CD1c-positive myeloid dendritic cell (primary cell): ENCODE measurements around the gene NHERF2.
A peak's percentile ranks its signal among the peaks of the same experiment; 100 is the strongest.

Experiments
- DNase-seq: peaks from one replicate; pipeline ENCODE4 v3.0.0-alpha.2; 2016; ENCODE audit errors: extremely low spot score

NHERF2 gene

DNA sequence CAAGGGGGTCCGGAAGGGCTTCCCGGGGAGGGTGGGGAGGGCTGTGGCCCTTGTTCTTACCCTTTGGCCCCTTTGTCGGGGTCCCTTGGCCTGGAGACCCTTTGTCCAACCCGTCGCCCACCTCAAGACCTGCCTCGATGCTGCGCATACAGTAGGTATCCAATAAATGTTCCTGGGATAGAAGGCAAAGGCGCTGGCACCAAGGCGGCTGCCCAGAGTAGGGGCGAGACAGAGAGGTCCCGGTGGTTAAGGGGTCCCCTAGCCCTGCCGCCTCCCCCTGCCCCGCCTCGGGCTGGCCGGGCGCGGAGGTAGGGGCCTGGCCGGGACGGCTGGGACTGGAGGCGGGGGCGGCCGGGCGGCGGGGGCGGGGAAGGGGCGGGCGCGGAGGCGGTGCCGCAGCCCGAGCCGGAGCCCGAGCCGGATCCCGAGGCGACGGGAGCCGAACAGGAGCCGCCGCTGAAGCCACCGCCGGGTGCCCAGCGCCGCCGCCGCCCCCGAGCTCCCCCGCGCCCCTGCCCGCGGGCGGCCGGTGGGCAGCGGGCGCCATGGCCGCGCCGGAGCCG, at the start of gene NHERF2:
NHERF2 (plus strand) TSS at position 442 of the 563 bp plus-strand sequence; CDS start at position 546, 104 bp downstream.
- no peak for DNase-seq

DNA sequence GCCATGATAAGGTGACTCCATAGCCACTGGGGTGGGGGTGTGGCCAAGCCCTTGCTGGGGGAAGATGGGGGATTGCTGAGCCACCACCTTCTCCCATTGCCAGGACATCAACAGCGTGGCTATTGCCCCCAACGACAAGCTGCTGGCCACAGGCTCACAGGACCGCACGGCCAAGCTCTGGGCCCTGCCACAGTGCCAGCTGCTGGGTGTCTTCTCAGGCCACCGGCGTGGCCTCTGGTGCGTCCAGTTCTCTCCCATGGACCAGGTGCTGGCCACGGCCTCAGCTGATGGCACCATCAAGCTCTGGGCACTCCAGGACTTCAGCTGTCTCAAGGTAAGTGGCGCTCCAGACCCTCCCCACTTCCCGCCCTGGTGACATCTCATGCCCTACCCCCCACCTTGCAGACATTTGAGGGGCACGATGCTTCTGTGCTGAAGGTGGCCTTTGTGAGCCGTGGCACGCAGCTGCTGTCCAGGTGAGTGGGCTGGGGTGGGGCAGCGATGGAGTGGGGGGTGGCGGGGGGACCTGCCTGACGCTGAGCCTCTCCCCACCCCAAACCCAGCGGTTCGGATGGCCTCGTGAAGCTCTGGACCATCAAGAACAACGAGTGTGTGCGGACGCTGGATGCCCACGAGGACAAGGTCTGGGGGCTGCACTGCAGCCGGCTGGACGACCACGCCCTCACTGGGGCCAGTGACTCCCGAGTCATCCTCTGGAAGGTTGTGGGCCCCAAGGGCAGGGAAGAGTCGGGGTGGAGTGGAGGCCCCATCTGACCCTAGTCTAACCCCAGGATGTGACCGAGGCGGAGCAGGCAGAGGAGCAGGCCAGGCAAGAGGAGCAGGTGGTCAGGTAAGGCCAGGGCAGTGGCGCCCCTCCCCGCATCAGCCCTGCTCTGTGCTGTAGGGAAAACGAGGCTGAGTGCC, 49.5 kb upstream of the NHERF2 start:
- DNase-seq, result no peak

GRCh38 chr16:1977875-1978268, 48.8 kb upstream of the NHERF2 start:
- no peak for DNase-seq

DNA sequence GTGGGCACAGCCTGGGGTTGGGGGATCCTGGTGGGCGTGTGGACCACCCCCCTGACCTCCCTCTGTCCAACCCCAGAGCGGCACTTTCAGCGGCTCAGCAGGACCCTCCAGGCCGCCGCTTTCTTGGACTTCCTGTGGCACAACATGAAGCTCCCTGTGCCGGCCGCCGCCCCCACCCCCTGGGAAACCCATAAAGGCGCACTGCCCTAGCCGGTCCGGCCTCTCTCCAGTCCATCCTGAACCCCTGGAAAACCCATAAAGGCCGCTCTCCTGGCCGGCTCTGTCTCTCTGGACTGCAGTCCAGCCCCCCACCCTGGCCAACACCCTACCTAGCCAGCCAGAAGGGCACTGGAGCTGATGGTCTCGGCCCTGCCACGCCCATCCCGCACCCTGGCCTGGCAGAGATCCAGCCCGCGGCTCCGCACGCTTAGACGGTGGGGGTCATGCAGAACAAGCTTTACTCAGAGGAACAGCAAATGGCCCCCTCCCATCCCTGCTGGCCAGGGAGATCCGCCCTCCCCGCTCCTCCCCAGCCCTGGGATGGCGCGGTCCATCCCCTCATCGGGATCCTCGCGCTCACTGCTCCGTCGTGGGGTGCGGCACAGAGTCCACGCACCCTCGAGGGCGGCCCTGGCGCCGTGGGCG, 48.1 kb upstream of the NHERF2 start:
- no peak for DNase-seq

DNA sequence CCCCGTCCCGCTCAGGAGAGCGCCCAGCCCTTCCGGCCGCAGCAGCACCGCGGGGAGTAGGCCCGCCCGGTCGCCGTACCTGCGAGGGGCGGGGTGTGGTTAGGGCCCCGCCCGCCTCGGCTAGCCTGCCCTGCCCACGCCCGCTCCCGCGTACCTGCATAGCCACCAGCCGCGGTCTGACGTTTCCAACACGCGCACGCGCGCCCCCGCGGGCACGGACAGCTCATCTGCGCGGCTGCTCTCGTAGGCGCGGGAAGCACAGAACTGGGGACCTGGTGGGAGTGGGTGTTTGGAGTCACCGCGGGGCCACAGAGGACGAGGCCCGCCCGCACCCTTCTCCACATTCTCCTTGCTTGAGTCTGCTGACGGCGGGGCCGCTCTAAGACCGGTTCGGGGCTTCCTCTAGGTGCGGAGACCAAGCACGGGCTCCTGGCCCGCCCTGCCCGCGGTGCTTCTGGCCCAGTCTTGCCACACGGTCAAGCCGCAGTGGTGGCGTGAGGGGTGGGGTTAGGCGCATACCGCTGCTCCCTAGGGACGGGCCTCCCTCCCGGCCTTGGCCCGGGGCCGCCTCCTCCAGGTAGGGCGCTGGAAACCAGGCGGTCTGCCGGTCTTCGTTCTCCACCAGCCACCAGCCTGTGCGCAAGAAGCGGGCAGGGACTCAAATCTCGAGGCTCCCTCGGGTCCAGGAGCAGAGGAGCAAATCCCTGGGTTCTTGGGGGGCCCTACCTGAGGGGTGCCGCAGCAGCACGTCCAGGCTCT, 47.3 kb upstream of the NHERF2 start:
- no peak for DNase-seq

DNA sequence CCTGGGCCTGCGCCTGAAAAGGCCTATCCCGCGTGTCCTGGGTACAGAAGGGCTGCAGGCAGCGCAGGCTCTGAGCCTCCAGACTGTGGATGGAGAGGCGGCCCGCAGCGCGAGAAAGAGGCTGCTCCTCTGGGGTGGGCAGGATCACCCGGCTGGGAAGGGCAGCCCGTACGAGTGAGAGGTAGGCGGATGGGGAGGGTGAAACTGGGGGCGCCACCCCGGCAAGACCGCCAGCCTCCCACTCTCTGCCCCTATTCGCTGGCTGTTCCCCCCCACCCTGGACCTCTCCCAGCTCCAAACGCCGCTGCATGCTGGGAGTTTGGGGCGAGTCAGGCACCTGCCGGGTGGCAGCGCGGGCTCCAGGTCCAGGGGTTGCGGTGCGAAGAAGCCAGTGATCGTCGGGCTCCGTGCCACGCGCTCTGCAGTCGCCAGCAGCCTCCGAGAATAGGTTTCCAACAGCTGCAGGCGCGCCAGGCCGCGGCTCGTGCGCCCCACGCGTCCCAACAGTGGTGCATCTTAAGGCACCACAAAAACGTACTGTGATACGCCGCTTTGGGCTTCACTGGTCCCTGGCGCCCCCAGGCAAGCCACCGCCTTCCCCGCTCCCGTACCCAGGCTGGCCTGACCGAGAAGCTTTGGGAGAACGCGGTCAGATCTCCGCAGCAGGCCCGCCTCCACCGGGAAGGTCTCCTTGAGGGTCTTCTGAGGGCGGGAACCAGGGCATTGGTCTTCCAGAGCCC, 46.5 kb upstream of the NHERF2 start:
- DNase-seq, result no peak

GRCh38 chr16:1980770-1981087, 46.0 kb upstream of the NHERF2 start:
- no peak for DNase-seq

GRCh38 chr16:1981398-1981836, 45.3 kb upstream of the NHERF2 start, which contains the start of gene NOXO1:
NOXO1 (minus strand) TSS chr16:1981469; CDS start chr16:1981179, 290 bp downstream.
- DNase-seq, result no peak

GRCh38 chr16:1982013-1982433, 44.7 kb upstream of the NHERF2 start:
- DNase-seq, result no peak

DNA sequence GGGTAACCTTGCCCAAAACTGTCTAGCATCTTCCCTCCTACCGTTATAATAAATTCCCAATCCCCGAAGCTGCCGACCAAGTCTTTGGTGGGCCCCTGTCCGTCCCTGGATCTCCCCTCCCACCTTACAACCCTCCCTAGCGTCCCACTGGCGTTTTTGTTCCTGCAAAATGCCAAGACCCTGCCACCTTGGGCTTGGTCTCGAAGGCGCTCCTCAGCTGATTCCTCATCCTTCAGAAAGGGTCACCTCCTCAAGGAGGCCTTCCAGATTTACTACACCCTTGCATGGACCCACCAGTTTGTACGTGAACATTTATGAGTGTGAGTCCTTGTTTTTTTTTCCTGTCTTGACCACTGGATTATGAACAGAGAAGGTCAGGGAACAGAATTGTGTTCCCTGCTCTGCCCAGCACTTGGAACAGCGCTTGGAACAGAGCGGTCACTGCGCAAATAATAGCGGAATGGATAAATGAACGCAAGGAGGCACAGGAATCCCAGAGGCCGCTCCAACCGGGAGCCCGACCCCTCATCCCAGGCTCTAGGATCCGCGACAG, 43.6 kb upstream of the NHERF2 start:
- no peak for DNase-seq

GRCh38 chr16:1983544-1984346, 43.0 kb upstream of the NHERF2 start, which contains the start of gene GFER:
GFER (plus strand) TSS chr16:1984193; CDS start chr16:1984219, 26 bp downstream.
- peak; percentile 95 for DNase-seq

DNA sequence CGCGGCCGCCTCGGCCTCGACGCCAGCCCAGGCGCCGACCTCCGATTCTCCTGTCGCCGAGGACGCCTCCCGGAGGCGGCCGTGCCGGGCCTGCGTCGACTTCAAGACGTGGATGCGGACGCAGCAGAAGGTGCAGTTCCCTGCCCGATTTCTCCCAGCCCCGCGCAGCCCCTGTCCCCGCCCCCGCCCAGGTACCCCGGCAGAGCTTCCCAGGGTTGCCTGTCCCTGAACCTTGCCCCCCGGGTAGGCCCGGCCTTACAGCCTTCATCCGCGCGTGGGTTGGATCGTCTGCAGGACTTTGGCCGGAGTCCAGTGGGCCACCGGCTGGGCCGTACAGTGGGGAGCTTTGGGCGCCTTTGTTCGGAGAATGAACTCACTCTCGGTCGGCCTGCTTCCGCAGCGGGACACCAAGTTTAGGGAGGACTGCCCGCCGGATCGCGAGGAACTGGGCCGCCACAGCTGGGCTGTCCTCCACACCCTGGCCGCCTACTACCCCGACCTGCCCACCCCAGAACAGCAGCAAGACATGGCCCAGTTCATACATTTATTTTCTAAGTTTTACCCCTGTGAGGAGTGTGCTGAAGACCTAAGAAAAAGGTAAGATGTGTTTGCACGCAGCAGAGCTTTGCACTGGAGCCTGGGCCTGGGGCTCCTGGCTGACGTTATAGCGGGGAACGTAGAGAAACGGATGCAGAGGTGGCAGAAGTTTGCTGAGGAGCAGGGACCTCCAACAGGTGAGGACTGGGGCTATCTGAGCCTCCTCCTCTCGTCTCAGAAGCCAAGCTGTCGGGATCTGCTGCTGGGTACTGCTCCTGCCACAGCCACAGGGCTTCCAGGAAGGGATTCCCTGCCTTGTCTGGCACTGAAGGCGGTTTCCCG, 42.1 kb upstream of the NHERF2 start:
- no peak for DNase-seq

GRCh38 chr16:1985466-1986150, 41.1 kb upstream of the NHERF2 start:
- DNase-seq, result no peak

DNA sequence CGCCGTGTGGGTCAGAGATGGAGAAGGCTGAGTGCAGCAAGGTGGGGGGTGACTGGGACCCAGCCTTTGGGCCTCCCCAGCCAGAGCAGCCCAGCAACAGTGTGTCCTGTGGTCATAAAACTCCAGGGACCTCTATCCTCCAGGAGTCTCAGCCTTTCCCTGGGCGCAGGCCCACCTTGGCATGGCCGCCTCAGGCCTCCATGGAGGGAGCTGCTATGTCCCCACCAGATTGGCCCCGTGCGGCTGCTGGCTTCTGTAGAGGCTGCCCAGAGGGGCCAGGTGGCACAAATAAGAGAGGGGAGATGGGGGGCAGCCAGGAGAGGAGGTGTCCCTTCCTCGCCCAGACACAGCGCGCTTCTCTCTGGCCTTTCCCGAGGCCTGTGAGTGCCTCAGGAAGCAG, 39.5 kb upstream of the NHERF2 start:
- DNase-seq, result no peak

DNA sequence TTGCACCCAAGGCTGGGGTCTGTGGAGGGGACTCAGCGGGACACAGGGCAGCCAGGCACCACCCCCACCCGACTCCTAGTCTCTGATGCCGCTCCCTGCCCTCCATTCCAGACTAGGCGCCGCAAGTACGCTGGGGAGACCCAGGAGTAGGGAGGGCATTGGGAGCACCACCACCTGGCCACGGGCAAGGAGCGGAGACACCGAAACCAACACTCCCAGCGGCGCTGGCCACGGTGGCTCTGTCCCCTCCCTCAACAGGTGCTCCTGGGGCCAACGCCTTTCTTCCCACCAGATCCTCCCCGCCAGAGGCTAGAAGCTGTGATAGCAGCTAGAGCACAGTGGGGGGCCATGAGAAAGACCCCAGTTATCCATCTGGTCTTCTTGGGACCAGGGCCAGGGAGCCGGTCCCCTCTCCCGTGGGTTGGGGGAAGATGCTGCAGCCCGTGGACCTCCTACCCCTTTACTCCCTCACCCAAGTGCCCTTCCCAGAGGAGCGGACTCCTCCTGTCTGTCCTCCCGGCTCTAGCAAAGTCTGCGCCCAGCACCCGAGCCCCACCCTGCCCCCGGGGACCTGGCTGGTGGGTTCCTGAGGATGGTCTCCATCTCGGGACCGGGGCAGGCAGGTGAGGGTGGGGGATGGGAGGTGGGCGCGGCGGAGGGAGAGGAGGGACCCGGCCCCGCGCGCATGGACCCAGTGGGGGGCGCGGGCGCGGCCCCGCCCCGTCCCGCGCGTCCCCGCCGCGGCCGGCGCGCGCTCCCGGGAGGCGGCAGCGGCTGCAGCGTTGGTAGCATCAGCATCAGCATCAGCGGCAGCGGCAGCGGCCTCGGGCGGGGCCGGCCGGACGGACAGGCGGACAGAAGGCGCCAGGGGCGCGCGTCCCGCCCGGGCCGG, 37.2 kb upstream of the NHERF2 start, which contains the start of gene SYNGR3:
SYNGR3 (plus strand) TSS at position 762 of the 892 bp plus-strand sequence. CDS start 133 bp downstream, outside the sequence.
- DNase-seq, result peak; percentile 25

DNA sequence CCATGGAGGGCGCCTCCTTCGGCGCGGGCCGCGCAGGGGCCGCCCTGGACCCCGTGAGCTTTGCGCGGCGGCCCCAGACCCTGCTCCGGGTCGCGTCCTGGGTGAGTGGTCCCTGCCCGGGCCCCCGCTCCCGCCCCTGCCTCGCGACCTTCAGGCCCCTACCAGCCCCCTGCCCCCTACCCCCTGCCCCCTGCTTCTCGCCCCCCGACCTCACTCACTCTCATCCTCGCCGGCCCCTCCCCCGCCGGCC, 36.7 kb upstream of the NHERF2 start:
- no peak for DNase-seq

- no peak for DNase-seq
These were observed 36.2 kb upstream of the NHERF2 start for GRCh38 chr16:1990351-1991134.
